ENCODE data around the gene NYAP2. TPM values are rescaled to one million over a fixed set of nuclear protein-coding genes. Genes with fewer than 3 reads are reported as not detected.

Gene NYAP2
- total RNA-seq, 6 experiments from 2014 or later: not detected

DNA sequence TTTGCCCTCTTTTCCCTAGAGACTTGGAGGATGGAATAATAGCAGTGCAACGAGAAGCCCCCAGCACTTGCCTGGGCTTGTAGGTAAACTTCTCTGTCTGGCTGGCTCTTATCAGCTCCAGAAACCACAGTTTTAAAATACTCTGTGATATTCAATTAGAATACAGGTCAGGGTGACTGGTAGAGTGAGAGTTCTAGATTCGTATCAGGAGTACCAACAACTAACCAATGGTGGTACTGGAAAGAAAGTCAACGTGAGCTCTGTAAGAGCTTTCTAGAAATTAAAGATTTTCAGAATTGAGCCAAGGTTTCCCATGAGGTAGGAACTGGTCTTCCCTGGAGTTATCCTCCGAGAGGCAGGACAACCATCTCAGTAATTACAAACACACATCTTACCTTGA, 216.9 kb downstream of the NYAP2 start:
- Mint-ChIP-seq H3K4me3 (no peak overlapping the region), H3K9me3 (no peaks in the 10 kb centered on the region), H3K36me3 (ENCODE audit: low read depth) (no peaks in the 10 kb centered on the region), H3K27me3 (ENCODE audit: insufficient read depth) (peaks cover 11% of the 10 kb centered on the region; the same call in 1 of the 2 replicates), H3K27ac (no peak overlapping the region), H3K4me1 (ENCODE audit: low read depth) (no peaks in the 10 kb centered on the region)
- no peak for TF ChIP-seq CTCF (IDR thresholded peaks at IDR 0.05)
- DNase-seq: no peak

GRCh38 chr2:225616848-225617247, 217.3 kb downstream of the NYAP2 start:
- no peak for TF ChIP-seq CTCF (IDR thresholded peaks at IDR 0.05)
- no peak for DNase-seq
- H3K4me3 Mint-ChIP-seq: no peak overlapping the region
- H3K27me3 Mint-ChIP-seq (ENCODE audit: insufficient read depth): peaks cover 11% of the 10 kb centered on the region; the same call in 1 of the 2 replicates
- H3K36me3 Mint-ChIP-seq (ENCODE audit: low read depth): no peaks in the 10 kb centered on the region
- H3K9me3 Mint-ChIP-seq: no peaks in the 10 kb centered on the region
- H3K4me1 Mint-ChIP-seq (ENCODE audit: low read depth): no peaks in the 10 kb centered on the region
- no peak overlapping the region for H3K27ac Mint-ChIP-seq

- DNase-seq: no peak
- Mint-ChIP-seq H3K36me3 (ENCODE audit: low read depth) (no peaks in the 10 kb centered on the region), H3K4me1 (ENCODE audit: low read depth) (no peaks in the 10 kb centered on the region), H3K4me3 (no peak overlapping the region), H3K27ac (no peak overlapping the region), H3K9me3 (no peaks in the 10 kb centered on the region), H3K27me3 (ENCODE audit: insufficient read depth) (peaks cover 11% of the 10 kb centered on the region; the same call in 1 of the 2 replicates)
- no peak for TF ChIP-seq CTCF (IDR thresholded peaks at IDR 0.05)
These were observed 220.7 kb downstream of the NYAP2 start for GRCh38 chr2:225620227-225620626.

DNA sequence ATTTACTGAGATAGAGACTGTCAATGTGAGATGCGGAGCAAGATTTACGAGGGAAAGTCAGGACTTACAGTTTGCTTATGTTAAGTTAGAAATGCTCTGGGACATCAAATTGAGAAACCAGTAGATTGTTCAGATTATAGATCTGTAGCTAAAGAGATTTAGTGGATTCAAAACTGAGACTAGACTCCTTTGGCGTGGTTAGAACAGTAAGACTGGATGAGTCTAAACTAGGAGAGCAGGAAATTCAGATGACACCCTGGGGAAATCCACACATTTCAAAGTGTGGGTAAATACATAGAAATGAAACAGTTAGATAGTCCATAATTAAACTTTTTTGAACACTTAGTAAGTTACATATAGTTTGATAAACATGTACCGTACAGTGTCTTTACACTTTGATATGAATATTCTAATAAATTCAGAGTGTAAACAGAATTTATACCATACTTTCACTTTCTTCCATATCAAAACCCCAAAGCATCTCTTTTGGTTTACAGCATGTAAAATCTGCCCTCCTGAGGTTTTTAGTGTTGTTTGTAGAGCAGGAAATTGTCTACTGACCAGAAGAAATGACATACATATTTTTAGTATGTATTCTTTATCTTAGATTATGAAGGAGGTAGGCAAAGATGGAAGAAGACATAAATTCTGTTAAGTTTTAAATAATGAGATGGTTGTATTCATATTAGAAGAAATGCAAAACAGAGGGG, 231.5 kb downstream of the NYAP2 start:
- no peak for DNase-seq
- Mint-ChIP-seq H3K27me3 (ENCODE audit: insufficient read depth) (peaks cover 7% of the 10 kb centered on the region), H3K4me1 (ENCODE audit: low read depth) (no peaks in the 10 kb centered on the region), H3K4me3 (no peak overlapping the region), H3K36me3 (ENCODE audit: low read depth) (no peaks in the 10 kb centered on the region), H3K9me3 (no peaks in the 10 kb centered on the region), H3K27ac (no peak overlapping the region)
- TF ChIP-seq CTCF (IDR thresholded peaks at IDR 0.05): no peak

GRCh38 chr2:225632351-225632750, 232.8 kb downstream of the NYAP2 start:
- Mint-ChIP-seq H3K4me3 (no peak overlapping the region), H3K27ac (no peak overlapping the region), H3K4me1 (ENCODE audit: low read depth) (peaks cover 10% of the 10 kb centered on the region)

More at GRCh38 chr2:225632351-225632750, 232.8 kb downstream of the NYAP2 start:
- Mint-ChIP-seq H3K9me3 (no peaks in the 10 kb centered on the region), H3K36me3 (ENCODE audit: low read depth) (no peaks in the 10 kb centered on the region), H3K27me3 (ENCODE audit: insufficient read depth) (peaks cover 7% of the 10 kb centered on the region)
- TF ChIP-seq CTCF (IDR thresholded peaks at IDR 0.05): no peak
- DNase-seq: no peak

All from HFFc6 (cell line).